Endothelial cell of umbilical vein (primary cell): Measurements from ENCODE around the gene ESPNL. TPM values are rescaled to one million over a fixed set of nuclear protein-coding genes. Genes with fewer than 3 reads are reported as not detected.

Experiments
- BruUV-seq: library from RNA; stranded (reverse); fragments of 400-500 nt; replicated peaks from 2 replicates; lab custom pipeline; 2021; lab: Mats Ljungman, UMichigan
- CTCF ChIA-PET: fragments of 300-600, 350-600 bp; sonication (Branson Sonifier 250); formaldehyde crosslinking; loops from one replicate; lab custom pipeline; 2021; ENCODE audit warnings: antibody characterized with exemption, inconsistent platforms; lab: Charles Lee
- POLR2A ChIA-PET: fragments of 300-600, 350-600 bp; sonication (Branson Sonifier 250); formaldehyde crosslinking; loops from one replicate; lab custom pipeline; 2021; ENCODE audit warnings: antibody characterized with exemption, inconsistent platforms; lab: Charles Lee
- DNase-seq: peaks from one replicate; pipeline ENCODE4 v3.0.0-alpha.2; 2011; ENCODE audit warnings: low read depth, low spot score
- FAIRE-seq: peaks from 2 replicates; lab custom pipeline; 2011; peaks lifted over from hg19 to GRCh38; lab: Jason Lieb, UNC
- H2AFZ ChIP-seq: 2 replicates; pipeline ENCODE4 v1.6.0; 2012; ENCODE audit warnings: low read depth, low read length, control low read depth, inconsistent platforms
- H3K27ac ChIP-seq: 2 replicates; pipeline ENCODE4 v1.5.1; 2011; ENCODE audit warnings: low read depth, mild to moderate bottlenecking, control low read depth, low read length, moderate library complexity; ENCODE audit not compliant: insufficient read depth
- H3K27me3 ChIP-seq, 2 experiments: 2 replicates each; pipeline versions ENCODE4 v1.6.0 to v1.6.1; 2011; ENCODE audit warnings: low read length in 2 of 2, mixed read lengths in 1 of 2; ENCODE audit not compliant: control insufficient read depth in 2 of 2, insufficient read depth in 2 of 2
- H3K36me3 ChIP-seq, 2 experiments: 2 replicates in 1 of 2; 3 replicates in 1 of 2; pipeline ENCODE4 v1.5.1; 2011; ENCODE audit warnings: low read length in 2 of 2, mild to moderate bottlenecking in 1 of 2, moderate library complexity in 1 of 2; ENCODE audit not compliant: control insufficient read depth in 2 of 2, insufficient read depth in 2 of 2; ENCODE audit errors: extremely low read depth in 1 of 2
- H3K4me1 ChIP-seq: 3 replicates; pipeline ENCODE4 v1.5.1; 2011; ENCODE audit warnings: mild to moderate bottlenecking, low read length; ENCODE audit not compliant: control insufficient read depth, insufficient read depth; ENCODE audit errors: extremely low read depth
- H3K4me2 ChIP-seq: 2 replicates; pipeline ENCODE4 v1.6.1; 2011; ENCODE audit warnings: low read length, control low read depth, mixed read lengths; ENCODE audit not compliant: insufficient read depth
- H3K4me3 ChIP-seq, 3 experiments: fragments of 200-600 bp in 1 of 3; sonication (generic), shearing (Covaris generic) in 1 of 3; replicated peaks in 1 of 3; 2 replicates each; pipeline ENCODE4 v1.5.1; 2011 to 2016; ENCODE audit warnings: control low read depth in 3 of 3, low read length in 3 of 3, mild to moderate bottlenecking in 2 of 3, inconsistent platforms in 1 of 3, low read depth in 1 of 3, moderate library complexity in 1 of 3; ENCODE audit not compliant: insufficient read depth in 1 of 3
- H3K79me2 ChIP-seq: 2 replicates; pipeline ENCODE4 v1.6.0; 2012; ENCODE audit warnings: low read length, inconsistent platforms; ENCODE audit not compliant: control insufficient read depth, insufficient read depth
- H3K9ac ChIP-seq: replicated peaks from 2 replicates; pipeline ENCODE3; 2011; ENCODE audit warnings: low read length, control low read depth; ENCODE audit not compliant: insufficient read depth; ENCODE audit errors: extremely low read depth
- H3K9me1 ChIP-seq: replicated peaks from 3 replicates; pipeline ENCODE4 v1.6.0; 2011; ENCODE audit warnings: mild to moderate bottlenecking, low read length; ENCODE audit not compliant: control insufficient read depth, insufficient read depth; ENCODE audit errors: extremely low read depth
- H3K9me3 ChIP-seq: replicated peaks from 2 replicates; pipeline ENCODE4 v1.5.1; 2012; ENCODE audit warnings: low read length, inconsistent platforms; ENCODE audit not compliant: control insufficient read depth, insufficient read depth
- H4K20me1 ChIP-seq: replicated peaks from 2 replicates; pipeline ENCODE3; 2011; ENCODE audit warnings: mild to moderate bottlenecking, low read length; ENCODE audit not compliant: control insufficient read depth, insufficient read depth; ENCODE audit errors: extremely low read depth
- EZH2 ChIP-seq: IDR thresholded peaks from 2 replicates; pipeline ENCODE4 v1.6.1; 2012; ENCODE audit warnings: borderline replicate concordance, low read depth, mild to moderate bottlenecking, moderate library complexity, low read length, inconsistent platforms; ENCODE audit not compliant: severe bottlenecking
- FOS ChIP-seq: IDR thresholded peaks from 2 replicates; pipeline ENCODE4 v1.6.1; 2011; ENCODE audit warnings: mild to moderate bottlenecking, low read length, moderate library complexity, borderline replicate concordance; ENCODE audit not compliant: insufficient read depth
- GATA2 ChIP-seq: IDR thresholded peaks from 2 replicates; pipeline ENCODE4 v1.7.0; 2011; ENCODE audit warnings: low read depth, mild to moderate bottlenecking, moderate library complexity, mixed read lengths, low read length; ENCODE audit not compliant: insufficient read length, insufficient read depth
- JUN ChIP-seq: IDR thresholded peaks from 2 replicates; pipeline ENCODE4 v1.6.1; 2011; ENCODE audit warnings: borderline replicate concordance, low read depth; ENCODE audit not compliant: insufficient read length, insufficient read depth
- MYC ChIP-seq: IDR thresholded peaks from one replicate; pipeline ENCODE4 v1.6.1; 2011; ENCODE audit warnings: mild to moderate bottlenecking, low read depth, low read length
- POLR2A ChIP-seq: IDR thresholded peaks from 2 replicates; pipeline ENCODE4 v1.6.1; 2012; ENCODE audit warnings: low read depth, mild to moderate bottlenecking, control low read depth, low read length
- POLR2AphosphoS5 ChIP-seq: IDR thresholded peaks from 2 replicates; pipeline ENCODE4 v1.6.1; 2012; ENCODE audit warnings: low read depth, mild to moderate bottlenecking, control low read depth, low read length, moderate library complexity; ENCODE audit not compliant: insufficient read depth
- dilution Hi-C: fragments of 300-500 bp; cut with MboI; formaldehyde crosslinking; loops from one replicate; pipeline ENCODE4 v1.15.0; 2019; ENCODE audit warnings: low sequenced_read_pairs; ENCODE audit not compliant: extremely low pct_ligation_motif_present
- intact Hi-C: fragments of 100-400 bp; cut with micrococcal nuclease; formaldehyde crosslinking; loops from one replicate; pipeline ENCODE4 v1.10.0; 2022
- polyA plus RNA-seq, 4 experiments: library from polyadenylated mRNA; depleted of rRNA in 3 of 4; stranded (reverse) in 3 of 4; unstranded in 1 of 4; fragments of >200 nt; gene quantifications; 2 replicates each; pipeline versions ENCODE4 v1.2.1 to v1.2.3, GENCODE V29; 2011 to 2012; ENCODE audit warnings: missing spikeins in 1 of 4
- total RNA-seq: library from RNA; stranded (reverse); gene quantifications from 2 replicates; pipeline ENCODE4 v1.2.3, GENCODE V29; 2021
- TF ChIP-seq, protein P1 (sequence below): IDR thresholded peaks from 2 replicates; pipeline ENCODE4 v1.6.1; 2011; ENCODE audit not compliant: insufficient read depth, insufficient read length
- TF ChIP-seq, protein P2 (sequence below), 2 donors: IDR thresholded peaks; 1 replicate in 1 of 2; 2 replicates in 1 of 2; pipeline ENCODE4 v1.5.1; 2011; ENCODE audit warnings: low read length in 2 of 2, mild to moderate bottlenecking in 2 of 2, moderate library complexity in 2 of 2, control low read depth in 1 of 2, inconsistent platforms in 1 of 2, low read depth in 1 of 2; ENCODE audit not compliant: insufficient read depth in 1 of 2; ENCODE audit errors: extremely low read depth in 1 of 2

The ESPNL gene
- total and polyA plus RNA-seq, 2 donors (not counting 3 experiments of a cell fraction or from before 2014, with no cell fraction given): not detected

DNA sequence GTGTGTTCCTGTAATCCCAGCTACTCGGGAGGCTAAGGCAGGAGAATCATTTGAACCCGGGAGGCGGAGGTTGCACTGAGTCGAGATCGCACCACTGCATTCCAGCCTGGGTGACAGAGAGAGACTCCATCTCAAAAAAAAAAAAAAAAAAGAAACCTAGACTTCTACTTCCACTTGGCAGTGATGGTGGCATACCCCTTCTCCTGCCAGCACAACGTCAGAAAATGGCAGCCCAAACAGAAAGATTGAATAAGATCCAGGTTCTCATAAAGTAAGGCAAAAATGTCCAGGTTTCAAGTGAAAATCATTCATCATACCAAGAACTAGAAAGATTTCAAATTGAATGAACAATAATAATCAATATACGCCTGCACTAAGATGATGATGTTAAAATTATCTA lies 15.4 kb upstream of the ESPNL start:
- TF ChIP-seq, protein P1, sequence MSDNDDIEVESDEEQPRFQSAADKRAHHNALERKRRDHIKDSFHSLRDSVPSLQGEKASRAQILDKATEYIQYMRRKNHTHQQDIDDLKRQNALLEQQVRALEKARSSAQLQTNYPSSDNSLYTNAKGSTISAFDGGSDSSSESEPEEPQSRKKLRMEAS: no peak
- TF ChIP-seq FOS (no peak), JUN (no peak), GATA2 (no peak), POLR2A (no peak), POLR2AphosphoS5 (no peak), EZH2 (no peak), MYC (no peak)
- TF ChIP-seq, protein P2, sequence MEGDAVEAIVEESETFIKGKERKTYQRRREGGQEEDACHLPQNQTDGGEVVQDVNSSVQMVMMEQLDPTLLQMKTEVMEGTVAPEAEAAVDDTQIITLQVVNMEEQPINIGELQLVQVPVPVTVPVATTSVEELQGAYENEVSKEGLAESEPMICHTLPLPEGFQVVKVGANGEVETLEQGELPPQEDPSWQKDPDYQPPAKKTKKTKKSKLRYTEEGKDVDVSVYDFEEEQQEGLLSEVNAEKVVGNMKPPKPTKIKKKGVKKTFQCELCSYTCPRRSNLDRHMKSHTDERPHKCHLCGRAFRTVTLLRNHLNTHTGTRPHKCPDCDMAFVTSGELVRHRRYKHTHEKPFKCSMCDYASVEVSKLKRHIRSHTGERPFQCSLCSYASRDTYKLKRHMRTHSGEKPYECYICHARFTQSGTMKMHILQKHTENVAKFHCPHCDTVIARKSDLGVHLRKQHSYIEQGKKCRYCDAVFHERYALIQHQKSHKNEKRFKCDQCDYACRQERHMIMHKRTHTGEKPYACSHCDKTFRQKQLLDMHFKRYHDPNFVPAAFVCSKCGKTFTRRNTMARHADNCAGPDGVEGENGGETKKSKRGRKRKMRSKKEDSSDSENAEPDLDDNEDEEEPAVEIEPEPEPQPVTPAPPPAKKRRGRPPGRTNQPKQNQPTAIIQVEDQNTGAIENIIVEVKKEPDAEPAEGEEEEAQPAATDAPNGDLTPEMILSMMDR (IDR thresholded peaks at IDR 0.05; ENCODE audit: extremely low read depth in 1 of 2, insufficient read depth in 1 of 2, low read depth in 1 of 2, low read length in 2 of 2): no peak

More for the DNA sequence above, 15.4 kb upstream of the ESPNL start:
- ChIA-PET POLR2A (no interaction called here), CTCF (no interaction called here)
- DNase-seq (no peak), FAIRE-seq (no peak)
- H3K9me1 ChIP-seq: no peaks in the 10 kb centered on the region
- H3K27me3 ChIP-seq: no peaks in the 10 kb centered on the region
- no peak overlapping the region for H3K27ac ChIP-seq
- peaks cover 0 to 18% of the 10 kb centered on the region in 2 experiments for H3K36me3 ChIP-seq
- dilution Hi-C loops (no loop called here), intact Hi-C loops (no loop called here)
- H3K4me1 ChIP-seq: no peaks in the 10 kb centered on the region
- H2AFZ ChIP-seq: no peak overlapping the region
- no peaks in the 10 kb centered on the region for H3K79me2 ChIP-seq
- H3K4me2 ChIP-seq: no peak overlapping the region
- no peaks in the 10 kb centered on the region for H4K20me1 ChIP-seq
- H3K9me3 ChIP-seq: no peaks in the 10 kb centered on the region
- no peak overlapping the region for H3K9ac ChIP-seq
- H3K4me3 ChIP-seq: no peak overlapping the region
- no TSS peak for BruUV-seq
